GM21447 (cell line): ENCODE results near the gene TRMT44.
"Not testable (repeated sequence)": the region's sequence is repeated elsewhere in the genome, so short reads cannot be mapped to it uniquely, and the experiment has no call there.

ENCODE experiments used
- ATAC-seq: cut with Tn5 transposase; IDR thresholded peaks from one replicate; pipeline ENCODE4 v1.9.1; 2021; ENCODE audit not compliant: unreplicated experiment

The TRMT44 gene

DNA sequence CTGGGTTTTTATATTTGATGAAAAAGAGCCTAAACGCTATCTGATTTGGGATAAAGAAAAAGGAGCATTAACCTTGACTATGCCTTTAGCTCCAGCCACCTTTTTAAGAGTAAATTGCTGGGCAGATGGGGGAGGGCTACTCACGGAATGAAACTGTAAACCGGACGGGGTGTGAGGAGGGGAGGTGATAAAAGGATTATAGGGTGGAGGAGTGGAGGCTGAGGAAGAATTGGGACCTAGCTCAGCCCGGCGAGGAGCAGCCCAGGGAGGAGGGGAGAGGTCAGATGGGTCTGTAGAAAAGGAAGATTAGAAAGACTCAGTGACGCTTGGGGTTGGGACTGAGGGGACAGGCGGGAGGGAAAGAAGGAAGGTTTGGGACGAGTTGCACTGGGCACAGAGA lies 46.1 kb downstream of the TRMT44 start:
- not testable (repeated sequence) for ATAC-seq

- no peak for ATAC-seq
Measured at GRCh38 chr4:8488791-8489369, 48.3 kb downstream of the TRMT44 start.

- not testable (repeated sequence) for ATAC-seq
Measured at GRCh38 chr4:8491478-8491877, 50.9 kb downstream of the TRMT44 start.

DNA sequence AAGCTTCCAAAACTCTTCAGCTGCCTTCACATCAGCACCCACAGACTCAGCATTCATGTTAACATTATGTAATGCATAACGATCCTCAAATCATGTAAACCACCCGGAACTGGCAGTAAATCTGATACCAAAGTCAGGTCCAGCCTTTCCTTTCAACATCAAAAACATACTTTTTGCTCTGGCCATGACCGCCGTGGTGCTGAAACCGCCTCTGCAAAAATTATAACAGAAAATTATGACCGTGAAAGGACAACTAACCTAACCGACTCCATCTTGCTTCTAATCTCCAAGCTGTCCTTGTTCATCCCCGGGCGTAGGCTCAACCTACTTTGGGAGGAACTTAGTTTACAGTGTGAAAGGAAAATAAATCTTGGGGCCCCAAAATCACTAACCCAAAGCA lies 51.6 kb downstream of the TRMT44 start:
- ATAC-seq: no peak

- no peak for ATAC-seq
Measured at GRCh38 chr4:8493484-8493883, 52.9 kb downstream of the TRMT44 start.

- no peak for ATAC-seq
Measured at GRCh38 chr4:8494218-8494617, 53.6 kb downstream of the TRMT44 start.

DNA sequence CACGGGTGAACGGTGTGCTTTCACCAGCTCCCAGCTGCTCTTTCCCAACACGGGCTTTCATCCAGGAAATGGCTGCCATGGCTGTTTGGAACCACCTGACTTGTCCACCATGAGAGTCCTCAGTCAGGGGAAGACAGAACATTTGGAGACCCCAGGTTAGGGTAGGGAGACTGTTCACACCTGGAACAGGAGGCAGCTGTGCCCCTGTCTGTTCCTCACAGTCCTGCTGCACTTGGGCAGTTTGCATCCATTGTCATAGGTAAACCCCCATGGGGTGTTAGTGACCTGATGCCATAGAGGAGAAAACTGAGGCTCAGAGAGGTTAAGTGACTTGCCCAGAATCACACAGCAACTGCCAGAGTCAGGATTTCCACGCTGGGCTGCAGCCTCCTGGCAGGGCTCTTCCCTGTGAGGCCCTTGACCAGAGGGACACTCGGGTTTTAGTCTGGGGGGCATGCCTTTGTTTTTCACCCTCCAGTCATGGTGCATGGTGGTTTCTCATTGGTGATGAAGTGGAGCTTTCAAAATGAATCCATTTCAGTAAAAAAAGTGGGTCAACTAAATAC lies 54.5 kb downstream of the TRMT44 start:
- ATAC-seq: no peak

DNA sequence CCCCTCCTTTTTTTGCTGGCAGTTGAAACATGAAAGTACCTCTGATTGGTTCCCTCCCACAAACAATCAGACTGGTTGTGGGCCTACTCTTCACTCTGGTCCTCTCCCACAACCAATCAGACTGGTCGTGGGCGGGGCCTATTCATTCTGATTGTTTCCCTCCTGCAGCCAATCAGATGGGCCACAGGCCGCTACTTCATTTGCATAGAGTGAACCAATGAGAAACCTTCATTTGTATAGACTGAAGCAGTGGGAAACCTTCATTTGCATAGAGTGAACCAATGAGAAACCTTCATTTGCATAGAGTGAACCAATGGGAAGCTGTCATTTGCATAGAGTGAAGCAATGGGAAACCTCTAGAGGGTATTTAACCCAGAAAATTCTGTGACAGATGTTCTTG lies 55.2 kb downstream of the TRMT44 start:
- ATAC-seq: no peak

- ATAC-seq: no peak
Measured at GRCh38 chr4:8497762-8498161, 57.2 kb downstream of the TRMT44 start.

- no peak for ATAC-seq
Measured at GRCh38 chr4:8500966-8501365, 60.4 kb downstream of the TRMT44 start.

GRCh38 chr4:8501781-8502180 lies 61.2 kb downstream of the TRMT44 start:
- ATAC-seq: no peak

DNA sequence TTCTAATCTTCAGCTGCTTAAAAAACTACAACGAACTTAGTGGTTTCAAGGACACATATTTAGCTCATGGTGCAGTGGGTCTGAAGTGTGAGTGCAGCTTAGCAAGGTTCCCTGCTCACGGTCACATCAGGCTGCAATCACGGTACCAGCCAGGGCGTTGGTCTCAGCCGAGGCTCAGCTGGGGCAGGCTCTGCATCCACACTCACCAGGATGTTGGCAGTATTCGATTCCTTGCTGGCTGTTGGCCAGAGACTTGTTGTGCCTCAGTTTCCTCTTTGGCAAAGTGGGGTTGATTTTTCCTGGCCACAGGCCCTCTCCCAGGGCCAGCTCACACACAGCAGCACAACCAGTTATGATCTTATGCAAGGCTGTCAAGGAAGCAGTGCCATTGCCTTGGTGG lies 61.8 kb downstream of the TRMT44 start:
- ATAC-seq: no peak

GRCh38 chr4:8502836-8503585 lies 62.4 kb downstream of the TRMT44 start:
- no peak for ATAC-seq

- no peak for ATAC-seq
Measured at GRCh38 chr4:8503801-8504200, 63.2 kb downstream of the TRMT44 start.

DNA sequence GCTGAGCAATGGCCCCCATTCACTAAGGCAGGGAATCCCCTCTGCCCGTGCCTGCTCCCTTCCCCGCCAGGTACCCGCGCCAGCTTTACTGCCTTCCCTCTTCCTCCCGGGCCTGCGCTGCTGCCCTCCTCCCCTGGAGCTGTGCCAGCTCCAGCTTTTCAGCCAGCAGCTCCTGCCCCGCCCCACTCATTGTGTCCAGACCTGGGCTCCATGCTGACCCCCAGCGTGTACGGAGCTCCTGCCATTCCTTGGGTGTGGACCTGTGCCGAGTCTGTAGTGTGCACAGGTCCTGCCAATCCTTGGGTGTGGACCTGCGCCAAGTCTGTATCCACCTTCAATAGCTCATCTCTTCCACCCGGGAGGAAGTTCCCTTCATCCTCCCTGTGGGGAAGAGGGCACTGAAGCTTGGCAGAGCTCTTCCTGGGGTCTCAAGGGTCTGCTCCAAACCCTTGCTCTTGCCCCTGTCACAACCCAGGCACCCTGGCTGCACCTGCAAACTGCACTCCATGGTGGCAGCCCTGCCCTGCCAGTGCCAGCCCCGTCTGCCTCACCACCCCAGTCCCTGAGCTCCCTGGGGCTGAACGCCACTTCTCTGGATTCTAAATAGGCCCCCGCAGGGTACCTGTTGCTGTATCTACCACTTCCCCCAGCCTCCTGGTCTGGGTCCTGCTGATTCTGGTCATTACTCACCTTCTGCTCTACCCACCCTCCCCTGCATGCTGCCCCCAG lies 63.9 kb downstream of the TRMT44 start:
- no peak for ATAC-seq

- ATAC-seq: no peak
Measured at GRCh38 chr4:8505229-8505628, 64.7 kb downstream of the TRMT44 start.

DNA sequence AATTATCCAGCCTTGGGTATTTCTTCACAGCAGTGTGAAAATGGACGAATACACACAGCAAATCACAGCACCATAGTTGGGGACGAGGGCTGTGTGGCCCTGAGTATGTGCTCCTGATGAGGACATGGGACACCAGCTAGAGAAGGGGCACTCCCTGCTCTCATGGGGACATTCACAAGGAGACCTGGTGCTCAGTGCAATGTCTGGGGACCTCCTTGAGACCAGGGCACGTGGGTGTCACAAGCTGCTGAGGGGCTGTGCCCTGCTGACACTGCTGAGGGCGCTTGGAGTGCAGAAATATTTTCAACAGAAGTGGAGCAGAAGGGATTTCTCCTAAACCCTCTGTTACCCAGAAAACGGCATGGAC lies 65.4 kb downstream of the TRMT44 start:
- ATAC-seq: no peak

DNA sequence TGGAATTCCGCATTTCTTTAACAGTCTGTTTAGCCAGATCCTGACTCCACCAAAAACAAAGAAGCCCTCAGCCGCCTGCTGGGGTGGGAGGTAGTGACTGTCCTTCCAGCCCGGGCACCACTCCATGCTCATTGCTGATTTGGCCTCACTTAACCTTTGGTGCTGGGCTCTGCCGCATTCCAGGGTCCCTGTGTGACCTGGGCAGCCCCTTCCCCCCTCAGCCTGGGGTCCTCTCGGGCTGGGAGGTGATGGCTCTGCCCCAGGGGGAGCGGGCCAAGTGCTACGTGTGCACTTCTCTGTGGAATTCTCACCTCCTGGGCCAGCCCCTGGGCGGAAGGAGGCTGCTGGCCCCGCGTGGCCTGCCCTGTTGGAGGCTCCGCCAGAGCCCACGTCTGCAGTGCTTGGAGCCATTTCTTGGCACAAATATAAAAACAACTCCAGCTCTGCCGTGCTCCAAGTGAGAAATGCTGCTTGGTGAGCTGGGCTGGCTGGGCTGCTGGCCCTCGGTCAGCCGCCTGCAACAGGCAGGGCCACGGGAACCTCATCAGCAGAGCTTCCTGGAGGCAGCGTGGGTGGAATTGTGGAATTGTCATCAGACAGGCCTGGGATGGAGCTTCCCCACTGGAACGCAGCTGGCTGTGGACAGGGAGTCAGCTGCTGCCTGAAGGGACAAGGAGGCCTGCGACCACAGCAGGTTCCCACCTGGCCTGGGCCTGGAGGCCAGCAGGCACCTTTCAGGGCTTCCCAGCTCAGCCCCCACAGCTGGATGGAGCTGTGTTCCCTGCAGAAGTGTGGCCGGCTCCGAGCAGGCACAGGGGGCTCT lies 66.0 kb downstream of the TRMT44 start:
- no peak for ATAC-seq

- no peak for ATAC-seq
Measured at GRCh38 chr4:8507196-8507570, 66.6 kb downstream of the TRMT44 start.

DNA sequence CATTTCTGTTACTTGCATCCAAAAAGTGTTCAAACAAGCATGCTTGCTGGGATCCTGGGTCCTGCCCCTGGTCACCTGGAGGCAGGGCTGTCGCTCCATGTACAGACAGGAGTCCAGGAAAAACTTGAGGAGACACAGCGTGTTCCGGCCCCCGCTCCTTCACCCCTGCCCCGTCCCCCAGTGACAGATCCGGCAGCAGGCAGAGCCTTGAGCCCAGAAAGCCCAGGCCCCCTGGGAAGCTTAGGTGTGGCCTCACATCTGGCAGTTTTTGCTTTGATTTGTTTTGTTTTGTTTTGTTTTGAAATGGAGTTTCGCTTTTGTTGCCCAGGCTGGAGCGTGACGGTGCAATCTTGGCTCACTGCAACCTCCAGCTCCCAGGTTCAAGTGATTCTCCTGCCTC lies 67.0 kb downstream of the TRMT44 start:
- no peak for ATAC-seq

- no peak for ATAC-seq
Measured at GRCh38 chr4:8508266-8508665, 67.7 kb downstream of the TRMT44 start.
